A673 (cell line): ENCODE data around the gene ZDHHC6.

Experiments used
- EZH2 ChIP-seq: fragments of 200-600 bp; sonication (generic); IDR thresholded peaks from 2 replicates; pipeline ENCODE4 v1.6.1; 2017; ENCODE audit warnings: borderline replicate concordance, low read depth, mild to moderate bottlenecking, mixed read lengths, antibody characterized with exemption, low read length; ENCODE audit not compliant: poor library complexity, severe bottlenecking
- TF ChIP-seq, protein P1 (sequence below): fragments of 300-800, 200-600 bp; sonication (generic); conservative IDR thresholded peaks from 2 replicates; pipeline ENCODE4 v1.5.1; 2017; ENCODE audit warnings: low read depth, mild to moderate bottlenecking, antibody characterized with exemption, low read length, moderate library complexity, mixed read lengths

GRCh38 chr10:112409299-112409698 lies 37.4 kb downstream of the ZDHHC6 start:
- TF ChIP-seq, protein P1, sequence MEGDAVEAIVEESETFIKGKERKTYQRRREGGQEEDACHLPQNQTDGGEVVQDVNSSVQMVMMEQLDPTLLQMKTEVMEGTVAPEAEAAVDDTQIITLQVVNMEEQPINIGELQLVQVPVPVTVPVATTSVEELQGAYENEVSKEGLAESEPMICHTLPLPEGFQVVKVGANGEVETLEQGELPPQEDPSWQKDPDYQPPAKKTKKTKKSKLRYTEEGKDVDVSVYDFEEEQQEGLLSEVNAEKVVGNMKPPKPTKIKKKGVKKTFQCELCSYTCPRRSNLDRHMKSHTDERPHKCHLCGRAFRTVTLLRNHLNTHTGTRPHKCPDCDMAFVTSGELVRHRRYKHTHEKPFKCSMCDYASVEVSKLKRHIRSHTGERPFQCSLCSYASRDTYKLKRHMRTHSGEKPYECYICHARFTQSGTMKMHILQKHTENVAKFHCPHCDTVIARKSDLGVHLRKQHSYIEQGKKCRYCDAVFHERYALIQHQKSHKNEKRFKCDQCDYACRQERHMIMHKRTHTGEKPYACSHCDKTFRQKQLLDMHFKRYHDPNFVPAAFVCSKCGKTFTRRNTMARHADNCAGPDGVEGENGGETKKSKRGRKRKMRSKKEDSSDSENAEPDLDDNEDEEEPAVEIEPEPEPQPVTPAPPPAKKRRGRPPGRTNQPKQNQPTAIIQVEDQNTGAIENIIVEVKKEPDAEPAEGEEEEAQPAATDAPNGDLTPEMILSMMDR: no peak
- no peak for TF ChIP-seq EZH2
